ENCODE measurements around the gene OXNAD1.

- no peak for TF ChIP-seq EZH2 (IDR thresholded peaks at IDR 0.05; ENCODE audit: insufficient read depth, poor library complexity, severe bottlenecking)
- TF ChIP-seq EZH2phosphoT487 (IDR thresholded peaks at IDR 0.05; ENCODE audit: insufficient read depth, low read depth) = no peak
These were observed 65.3 kb downstream of the OXNAD1 start for GRCh38 chr3:16330351-16330750.

All from GM23248 (cell line).